ENCODE measurements around the gene KDM2A. TPM values are rescaled to one million over a fixed set of nuclear protein-coding genes. Genes with fewer than 3 reads are reported as not detected.

KDM2A gene
- total and polyA plus RNA-seq, 2 of the 13 experiments (the other 11 are each of a cell fraction or from before 2014, with no cell fraction given): 31.3 to 31.4 TPM

GRCh38 chr11:67288452-67289225, 169.6 kb downstream of the KDM2A start (continued):
- TF ChIP-seq UBTF (CRISPR knock-in tag; IDR thresholded peaks at IDR 0.05) (peak; percentile 89), MEIS1 (CRISPR knock-in tag; IDR thresholded peaks at IDR 0.05; ENCODE audit: borderline replicate concordance) (peak; percentile 85), ZNF558 (CRISPR knock-in tag; IDR thresholded peaks at IDR 0.05; ENCODE audit: borderline replicate concordance) (no peak; the same call in 1 of the 2 replicates), TEF (CRISPR knock-in tag; IDR thresholded peaks at IDR 0.05) (peak; percentile 78; the same call in 1 of the 2 replicates), PHB2 (IDR thresholded peaks at IDR 0.05; ENCODE audit: partially characterized antibody) (no peak), BHLHE40 (IDR thresholded peaks at IDR 0.05; ENCODE audit: low read length) (peak; percentile 34; the same call in 1 of the 2 replicates), POLR2G (IDR thresholded peaks at IDR 0.05; ENCODE audit: low read depth, low read length) (peak; percentile 94), HNRNPLL (IDR thresholded peaks at IDR 0.05; ENCODE audit: low read depth, low read length, poor library complexity, severe bottlenecking) (peak; percentile 52), TMF1 (CRISPR knock-in tag; IDR thresholded peaks at IDR 0.05; ENCODE audit: low read depth) (no peak), ZNF503 (CRISPR knock-in tag; IDR thresholded peaks at IDR 0.05) (peak; percentile 67; the same call in 1 of the 2 replicates), BRF2 (CRISPR knock-in tag; IDR thresholded peaks at IDR 0.05) (peak; percentile 80), CBX5 (CRISPR knock-in tag; IDR thresholded peaks at IDR 0.05; ENCODE audit: borderline replicate concordance) (peak; percentile 78; the same call in 1 of the 2 replicates), KDM5A (IDR thresholded peaks at IDR 0.05; ENCODE audit: borderline replicate concordance, low read length) (peak; percentile 60; the same call in 1 of the 2 replicates), ONECUT2 (CRISPR knock-in tag; IDR thresholded peaks at IDR 0.05) (no peak), ZBTB7B (CRISPR knock-in tag; IDR thresholded peaks at IDR 0.05) (peak; percentile 71; the same call in 1 of the 2 replicates), GZF1 (CRISPR knock-in tag; IDR thresholded peaks at IDR 0.05) (no peak; the same call in 1 of the 2 replicates), ZSCAN22 (CRISPR knock-in tag; IDR thresholded peaks at IDR 0.05) (no peak)
- TF ChIP-seq, protein P1, sequence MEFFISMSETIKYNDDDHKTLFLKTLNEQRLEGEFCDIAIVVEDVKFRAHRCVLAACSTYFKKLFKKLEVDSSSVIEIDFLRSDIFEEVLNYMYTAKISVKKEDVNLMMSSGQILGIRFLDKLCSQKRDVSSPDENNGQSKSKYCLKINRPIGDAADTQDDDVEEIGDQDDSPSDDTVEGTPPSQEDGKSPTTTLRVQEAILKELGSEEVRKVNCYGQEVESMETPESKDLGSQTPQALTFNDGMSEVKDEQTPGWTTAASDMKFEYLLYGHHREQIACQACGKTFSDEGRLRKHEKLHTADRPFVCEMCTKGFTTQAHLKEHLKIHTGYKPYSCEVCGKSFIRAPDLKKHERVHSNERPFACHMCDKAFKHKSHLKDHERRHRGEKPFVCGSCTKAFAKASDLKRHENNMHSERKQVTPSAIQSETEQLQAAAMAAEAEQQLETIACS (CRISPR knock-in tag; IDR thresholded peaks at IDR 0.05): peak; percentile 82
